ENCODE results near the gene SLC2A6.

The SLC2A6 gene

GRCh38 chr9:133478851-133479711, at the start of gene SLC2A6:
Gene SLC2A6, minus strand, starts transcription at chr9:133479099. Its CDS starts 40 bp downstream, at chr9:133479059.
- H3K27me3 ChIP-seq (ENCODE audit: control insufficient read depth, insufficient read depth, low read length) = peaks cover 7% of the 10 kb centered on the region
- peak within 1 kb of the TSS; percentile 4; the same call in 1 of the 2 replicates for H3K9ac ChIP-seq (ENCODE audit: low read depth, low read length)
- no peaks in the 10 kb centered on the region for H3K9me3 ChIP-seq (ENCODE audit: control insufficient read depth, insufficient read depth, low read length)
- peak within 1 kb of the TSS; percentile 77 for H3K4me3 ChIP-seq (ENCODE audit: low read depth, low read length)
- H3K36me3 ChIP-seq (ENCODE audit: control insufficient read depth, insufficient read depth, low read length) = peaks cover 29% of the 10 kb centered on the region
- H3K27ac ChIP-seq (ENCODE audit: low read depth, low read length) = peak within 1 kb of the TSS; percentile 39
- H3K4me1 ChIP-seq (ENCODE audit: control insufficient read depth, insufficient read depth, low read length) = peaks cover 11% of the 10 kb centered on the region

DNA sequence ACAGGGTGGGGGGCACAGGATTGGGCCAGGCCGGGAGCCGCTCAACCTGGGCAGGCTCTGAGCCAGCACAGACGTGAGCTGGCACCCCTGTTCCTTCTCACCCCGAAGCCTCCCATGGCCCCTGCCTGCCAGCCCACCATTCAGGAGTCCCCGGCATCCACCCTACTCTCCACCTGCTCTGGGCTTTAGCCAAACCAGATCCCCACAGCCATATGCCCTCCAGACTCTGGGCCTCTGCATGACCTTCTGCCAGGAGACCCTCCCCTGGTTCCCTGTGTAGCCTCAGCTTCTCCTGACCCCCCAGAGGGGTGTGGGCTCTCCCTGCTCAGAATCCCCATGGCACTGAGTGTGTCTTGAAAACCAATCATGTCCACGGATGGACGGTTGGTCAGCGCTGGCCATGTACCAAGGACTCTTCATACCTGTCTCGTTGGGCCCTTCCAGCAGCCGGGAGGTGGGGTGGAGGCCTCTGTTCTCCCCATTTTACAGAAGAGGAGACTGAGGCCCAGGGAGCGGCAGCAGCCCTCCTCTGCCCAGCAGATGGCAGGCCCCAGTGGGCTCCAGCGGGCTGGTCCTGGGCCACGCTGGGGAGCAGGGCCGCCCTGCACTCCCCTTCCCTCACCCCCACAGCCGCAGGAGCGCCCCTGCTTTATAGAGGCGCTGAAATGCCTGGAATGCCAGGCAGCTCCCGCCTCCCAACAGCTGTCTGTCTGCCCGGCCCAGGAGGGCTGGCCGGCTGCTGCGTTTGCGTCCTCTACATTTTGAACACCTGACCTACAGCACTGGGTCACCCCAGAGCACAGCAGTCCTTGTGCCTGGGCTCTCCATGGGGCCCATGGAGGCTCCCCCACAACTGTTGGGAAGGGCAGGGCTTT, 49.3 kb upstream of the SLC2A6 start:
- Histone ChIP-seq H3K27ac (ENCODE audit: low read depth, low read length) (no peak overlapping the region), H3K36me3 (ENCODE audit: control insufficient read depth, insufficient read depth, low read length) (no peaks in the 10 kb centered on the region), H3K4me3 (ENCODE audit: low read depth, low read length) (no peak overlapping the region), H3K27me3 (ENCODE audit: control insufficient read depth, insufficient read depth, low read length) (peaks cover 1% of the 10 kb centered on the region), H3K9me3 (ENCODE audit: control insufficient read depth, insufficient read depth, low read length) (no peaks in the 10 kb centered on the region), H3K9ac (ENCODE audit: low read depth, low read length) (no peak overlapping the region), H3K4me1 (ENCODE audit: control insufficient read depth, insufficient read depth, low read length) (peaks cover 32% of the 10 kb centered on the region)

- Histone ChIP-seq H3K9ac (ENCODE audit: low read depth, low read length) (no peak overlapping the region), H3K36me3 (ENCODE audit: control insufficient read depth, insufficient read depth, low read length) (no peaks in the 10 kb centered on the region), H3K4me1 (ENCODE audit: control insufficient read depth, insufficient read depth, low read length) (peaks cover 31% of the 10 kb centered on the region), H3K27me3 (ENCODE audit: control insufficient read depth, insufficient read depth, low read length) (no peaks in the 10 kb centered on the region), H3K4me3 (ENCODE audit: low read depth, low read length) (no peak overlapping the region), H3K27ac (ENCODE audit: low read depth, low read length) (no peak overlapping the region), H3K9me3 (ENCODE audit: control insufficient read depth, insufficient read depth, low read length) (no peaks in the 10 kb centered on the region)
Observed at GRCh38 chr9:133527444-133527920, 48.6 kb upstream of the SLC2A6 start.

DNA sequence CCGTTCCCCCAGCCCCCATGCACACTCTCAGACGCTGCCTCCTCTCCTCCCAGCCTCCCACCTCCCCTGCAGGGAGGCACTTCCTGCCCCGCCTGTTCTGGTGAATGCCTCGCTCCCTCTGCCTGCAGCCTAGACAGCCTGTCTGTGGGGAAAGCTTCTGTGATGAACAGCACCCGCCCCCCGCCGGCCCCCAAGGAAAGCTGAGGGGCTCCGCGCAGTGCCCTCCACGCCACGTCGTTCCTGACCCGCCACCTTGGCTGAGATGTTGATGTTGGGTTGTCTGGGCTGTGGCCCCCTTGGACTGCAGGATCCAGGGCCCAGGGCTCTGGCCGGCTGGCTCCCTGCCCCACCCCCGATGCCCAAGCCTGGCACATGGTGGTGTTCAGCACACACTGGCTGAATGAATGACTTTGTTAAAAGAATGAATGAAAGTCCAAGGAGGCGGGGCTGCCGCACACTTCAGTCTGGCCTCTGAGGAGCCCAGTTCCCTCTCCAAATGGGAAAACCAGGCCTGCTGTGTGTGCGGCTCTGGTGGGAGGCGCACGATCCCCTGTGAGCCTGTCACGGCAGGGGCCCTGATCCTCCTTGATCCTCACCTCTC, 47.9 kb upstream of the SLC2A6 start:
- Histone ChIP-seq H3K36me3 (ENCODE audit: control insufficient read depth, insufficient read depth, low read length) (no peaks in the 10 kb centered on the region), H3K4me1 (ENCODE audit: control insufficient read depth, insufficient read depth, low read length) (peaks cover 31% of the 10 kb centered on the region), H3K4me3 (ENCODE audit: low read depth, low read length) (no peak overlapping the region), H3K9me3 (ENCODE audit: control insufficient read depth, insufficient read depth, low read length) (no peaks in the 10 kb centered on the region), H3K9ac (ENCODE audit: low read depth, low read length) (0 out of 2 replicates have a peak overlapping the region, but pooled peaks have one; percentile 15), H3K27ac (ENCODE audit: low read depth, low read length) (no peak overlapping the region), H3K27me3 (ENCODE audit: control insufficient read depth, insufficient read depth, low read length) (no peaks in the 10 kb centered on the region)

- no peak overlapping the region for H3K27ac ChIP-seq (ENCODE audit: low read depth, low read length)
- H3K9ac ChIP-seq (ENCODE audit: low read depth, low read length) = no peak overlapping the region
- peaks cover 31% of the 10 kb centered on the region for H3K4me1 ChIP-seq (ENCODE audit: control insufficient read depth, insufficient read depth, low read length)
- no peak overlapping the region for H3K4me3 ChIP-seq (ENCODE audit: low read depth, low read length)
- H3K27me3 ChIP-seq (ENCODE audit: control insufficient read depth, insufficient read depth, low read length) = no peaks in the 10 kb centered on the region
- H3K36me3 ChIP-seq (ENCODE audit: control insufficient read depth, insufficient read depth, low read length) = no peaks in the 10 kb centered on the region
- H3K9me3 ChIP-seq (ENCODE audit: control insufficient read depth, insufficient read depth, low read length) = no peaks in the 10 kb centered on the region
Observed at GRCh38 chr9:133525677-133526076, 46.8 kb upstream of the SLC2A6 start.

GRCh38 chr9:133524679-133525228, 45.9 kb upstream of the SLC2A6 start, which contains the start of gene MYMK:
Gene MYMK, minus strand, starts transcription at chr9:133524959. Its CDS starts 115 bp downstream, at chr9:133524844.
- Histone ChIP-seq H3K4me3 (ENCODE audit: low read depth, low read length) (no peak within 1 kb of the TSS), H3K9ac (ENCODE audit: low read depth, low read length) (no peak within 1 kb of the TSS), H3K9me3 (ENCODE audit: control insufficient read depth, insufficient read depth, low read length) (no peaks in the 10 kb centered on the region), H3K27ac (ENCODE audit: low read depth, low read length) (no peak within 1 kb of the TSS), H3K36me3 (ENCODE audit: control insufficient read depth, insufficient read depth, low read length) (no peaks in the 10 kb centered on the region), H3K4me1 (ENCODE audit: control insufficient read depth, insufficient read depth, low read length) (peaks cover 31% of the 10 kb centered on the region), H3K27me3 (ENCODE audit: control insufficient read depth, insufficient read depth, low read length) (no peaks in the 10 kb centered on the region)

DNA sequence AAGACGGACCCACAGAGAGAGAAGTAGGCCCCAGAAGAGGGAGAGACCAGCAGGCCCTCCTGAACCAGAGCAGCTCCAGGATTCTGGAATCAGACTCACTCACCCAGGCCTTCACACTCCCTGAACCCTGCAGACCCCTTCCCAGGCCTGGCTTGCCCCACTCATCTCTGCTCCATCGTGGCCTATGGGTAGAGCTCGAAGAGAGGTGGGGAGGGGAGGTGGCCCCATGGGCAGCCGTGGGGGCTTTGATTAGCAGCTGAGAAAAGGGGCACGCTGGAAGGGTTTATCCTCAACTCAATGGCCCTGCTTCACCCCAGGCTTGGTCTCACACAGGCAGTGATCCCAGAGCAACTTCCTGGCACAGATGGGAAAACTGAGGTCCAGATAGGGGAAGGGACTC, 45.2 kb upstream of the SLC2A6 start:
- H3K36me3 ChIP-seq (ENCODE audit: control insufficient read depth, insufficient read depth, low read length) = no peaks in the 10 kb centered on the region
- H3K27me3 ChIP-seq (ENCODE audit: control insufficient read depth, insufficient read depth, low read length) = no peaks in the 10 kb centered on the region
- H3K4me1 ChIP-seq (ENCODE audit: control insufficient read depth, insufficient read depth, low read length) = peaks cover 31% of the 10 kb centered on the region
- no peak overlapping the region for H3K27ac ChIP-seq (ENCODE audit: low read depth, low read length)
- no peak overlapping the region for H3K9ac ChIP-seq (ENCODE audit: low read depth, low read length)
- H3K9me3 ChIP-seq (ENCODE audit: control insufficient read depth, insufficient read depth, low read length) = no peaks in the 10 kb centered on the region
- H3K4me3 ChIP-seq (ENCODE audit: low read depth, low read length) = no peak overlapping the region

DNA sequence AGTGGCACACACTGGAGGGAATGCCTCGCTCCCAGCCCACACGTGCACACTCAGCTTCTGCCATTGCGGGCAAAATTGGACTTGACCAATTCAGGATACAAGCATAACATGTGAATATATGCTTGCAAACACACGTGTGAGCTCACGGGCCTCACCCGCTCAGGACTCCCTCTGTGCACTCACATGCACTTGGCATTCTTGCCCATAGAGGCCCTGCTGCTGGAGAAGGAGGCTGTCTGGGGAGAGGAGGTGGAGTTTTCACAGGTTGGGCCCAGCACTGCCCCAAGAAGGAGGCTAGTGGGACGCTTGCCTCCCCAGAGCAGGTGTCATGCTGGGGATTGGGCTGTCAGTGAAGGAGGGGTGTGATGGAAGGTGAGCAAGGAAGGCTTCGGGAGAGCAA, 44.2 kb upstream of the SLC2A6 start:
- Histone ChIP-seq H3K27ac (ENCODE audit: low read depth, low read length) (no peak overlapping the region), H3K9me3 (ENCODE audit: control insufficient read depth, insufficient read depth, low read length) (no peaks in the 10 kb centered on the region), H3K9ac (ENCODE audit: low read depth, low read length) (no peak overlapping the region), H3K4me3 (ENCODE audit: low read depth, low read length) (no peak overlapping the region), H3K27me3 (ENCODE audit: control insufficient read depth, insufficient read depth, low read length) (no peaks in the 10 kb centered on the region), H3K36me3 (ENCODE audit: control insufficient read depth, insufficient read depth, low read length) (no peaks in the 10 kb centered on the region), H3K4me1 (ENCODE audit: control insufficient read depth, insufficient read depth, low read length) (peaks cover 22% of the 10 kb centered on the region)

- no peaks in the 10 kb centered on the region for H3K9me3 ChIP-seq (ENCODE audit: control insufficient read depth, insufficient read depth, low read length)
- H3K27me3 ChIP-seq (ENCODE audit: control insufficient read depth, insufficient read depth, low read length) = no peaks in the 10 kb centered on the region
- no peak overlapping the region for H3K27ac ChIP-seq (ENCODE audit: low read depth, low read length)
- H3K9ac ChIP-seq (ENCODE audit: low read depth, low read length) = no peak overlapping the region
- no peak overlapping the region for H3K4me3 ChIP-seq (ENCODE audit: low read depth, low read length)
- H3K4me1 ChIP-seq (ENCODE audit: control insufficient read depth, insufficient read depth, low read length) = peaks cover 14% of the 10 kb centered on the region
- no peaks in the 10 kb centered on the region for H3K36me3 ChIP-seq (ENCODE audit: control insufficient read depth, insufficient read depth, low read length)
Observed at GRCh38 chr9:133522073-133522910, 43.4 kb upstream of the SLC2A6 start.

All from HUES48 (cell line).